Measurements from ENCODE around the gene IPO13.

Gene IPO13

GRCh38 chr1:43979528-43980254 lies 32.9 kb downstream of the IPO13 start:
- Histone ChIP-seq H2AFZ (ENCODE audit: low read length) (peak overlapping the region; percentile 59; the same call in 1 of the 2 replicates), H3F3A (ENCODE audit: low read depth) (no peaks in the 10 kb centered on the region), H3K9me2 (replicated peaks; ENCODE audit: low read depth, low read length) (no peaks in the 10 kb centered on the region), H3K79me2 (ENCODE audit: insufficient read depth, low read length) (peaks cover 47% of the 10 kb centered on the region), H3K27me3 (ENCODE audit: insufficient read depth, low read length, poor library complexity, severe bottlenecking) (no peaks in the 10 kb centered on the region), H3K4me1 (ENCODE audit: insufficient read depth, low read length, poor library complexity, severe bottlenecking) (peaks cover 45% of the 10 kb centered on the region), H3K9ac (ENCODE audit: low read depth, low read length, poor library complexity, severe bottlenecking) (peak overlapping the region; percentile 81), H4K20me1 (ENCODE audit: insufficient read depth, low read length, poor library complexity, severe bottlenecking) (peaks cover 36% of the 10 kb centered on the region), H3K4me2 (ENCODE audit: low read depth, low read length, poor library complexity, severe bottlenecking) (peak overlapping the region; percentile 70), H3K9me3 (ENCODE audit: insufficient read depth, low read depth, low read length) (no peaks in the 10 kb centered on the region), H3K4me3 (ENCODE audit: low read length, poor library complexity, severe bottlenecking) (peak overlapping the region; percentile 74), H3K36me3 (ENCODE audit: insufficient read depth, low read length) (no peaks in the 10 kb centered on the region)
- TF ChIP-seq EZH2phosphoT487 (IDR thresholded peaks at IDR 0.05; ENCODE audit: borderline replicate concordance): no peak
- TF ChIP-seq, protein P1, sequence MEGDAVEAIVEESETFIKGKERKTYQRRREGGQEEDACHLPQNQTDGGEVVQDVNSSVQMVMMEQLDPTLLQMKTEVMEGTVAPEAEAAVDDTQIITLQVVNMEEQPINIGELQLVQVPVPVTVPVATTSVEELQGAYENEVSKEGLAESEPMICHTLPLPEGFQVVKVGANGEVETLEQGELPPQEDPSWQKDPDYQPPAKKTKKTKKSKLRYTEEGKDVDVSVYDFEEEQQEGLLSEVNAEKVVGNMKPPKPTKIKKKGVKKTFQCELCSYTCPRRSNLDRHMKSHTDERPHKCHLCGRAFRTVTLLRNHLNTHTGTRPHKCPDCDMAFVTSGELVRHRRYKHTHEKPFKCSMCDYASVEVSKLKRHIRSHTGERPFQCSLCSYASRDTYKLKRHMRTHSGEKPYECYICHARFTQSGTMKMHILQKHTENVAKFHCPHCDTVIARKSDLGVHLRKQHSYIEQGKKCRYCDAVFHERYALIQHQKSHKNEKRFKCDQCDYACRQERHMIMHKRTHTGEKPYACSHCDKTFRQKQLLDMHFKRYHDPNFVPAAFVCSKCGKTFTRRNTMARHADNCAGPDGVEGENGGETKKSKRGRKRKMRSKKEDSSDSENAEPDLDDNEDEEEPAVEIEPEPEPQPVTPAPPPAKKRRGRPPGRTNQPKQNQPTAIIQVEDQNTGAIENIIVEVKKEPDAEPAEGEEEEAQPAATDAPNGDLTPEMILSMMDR (conservative IDR thresholded peaks at IDR 0.05; ENCODE audit: low read length): no peak

GRCh38 chr1:43980255-43981134 lies 33.7 kb downstream of the IPO13 start:
- H3K4me2 ChIP-seq (ENCODE audit: low read depth, low read length, poor library complexity, severe bottlenecking): peak overlapping the region; percentile 70
- H3K4me1 ChIP-seq (ENCODE audit: insufficient read depth, low read length, poor library complexity, severe bottlenecking): peaks cover 45% of the 10 kb centered on the region
- H4K20me1 ChIP-seq (ENCODE audit: insufficient read depth, low read length, poor library complexity, severe bottlenecking): peaks cover 31% of the 10 kb centered on the region
- H3K36me3 ChIP-seq (ENCODE audit: insufficient read depth, low read length): no peaks in the 10 kb centered on the region; the same call in 1 of the 2 replicates
- no peaks in the 10 kb centered on the region for H3K27me3 ChIP-seq (ENCODE audit: insufficient read depth, low read length, poor library complexity, severe bottlenecking)
- H3K9ac ChIP-seq (ENCODE audit: low read depth, low read length, poor library complexity, severe bottlenecking): peak overlapping the region; percentile 81
- H3K79me2 ChIP-seq (ENCODE audit: insufficient read depth, low read length): peaks cover 40% of the 10 kb centered on the region
- H3F3A ChIP-seq (ENCODE audit: low read depth): no peaks in the 10 kb centered on the region
- H2AFZ ChIP-seq (ENCODE audit: low read length): no peak overlapping the region
- no peak for TF ChIP-seq EZH2phosphoT487 (IDR thresholded peaks at IDR 0.05; ENCODE audit: borderline replicate concordance)
- TF ChIP-seq, protein P1 (conservative IDR thresholded peaks at IDR 0.05; ENCODE audit: low read length): no peak
- H3K9me3 ChIP-seq (ENCODE audit: insufficient read depth, low read depth, low read length): no peaks in the 10 kb centered on the region
- no peaks in the 10 kb centered on the region for H3K9me2 ChIP-seq (replicated peaks; ENCODE audit: low read depth, low read length)
- H3K4me3 ChIP-seq (ENCODE audit: low read length, poor library complexity, severe bottlenecking): peak overlapping the region; percentile 74

DNA sequence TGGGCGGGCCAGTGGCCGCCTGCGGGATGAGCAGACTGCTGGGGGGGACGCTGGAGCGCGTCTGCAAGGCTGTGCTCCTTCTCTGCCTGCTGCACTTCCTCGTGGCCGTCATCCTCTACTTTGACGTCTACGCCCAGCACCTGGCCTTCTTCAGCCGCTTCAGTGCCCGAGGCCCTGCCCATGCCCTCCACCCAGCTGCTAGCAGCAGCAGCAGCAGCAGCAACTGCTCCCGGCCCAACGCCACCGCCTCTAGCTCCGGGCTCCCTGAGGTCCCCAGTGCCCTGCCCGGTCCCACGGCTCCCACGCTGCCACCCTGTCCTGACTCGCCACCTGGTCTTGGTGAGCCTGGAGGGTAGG lies 34.4 kb downstream of the IPO13 start:
- H2AFZ ChIP-seq (ENCODE audit: low read length): no peak overlapping the region
- H4K20me1 ChIP-seq (ENCODE audit: insufficient read depth, low read length, poor library complexity, severe bottlenecking): peaks cover 26% of the 10 kb centered on the region
- H3K4me3 ChIP-seq (ENCODE audit: low read length, poor library complexity, severe bottlenecking): no peak overlapping the region
- no peaks in the 10 kb centered on the region; the same call in 1 of the 2 replicates for H3K36me3 ChIP-seq (ENCODE audit: insufficient read depth, low read length)
- H3K9me2 ChIP-seq (replicated peaks; ENCODE audit: low read depth, low read length): no peaks in the 10 kb centered on the region
- TF ChIP-seq, protein P1 (conservative IDR thresholded peaks at IDR 0.05; ENCODE audit: low read length): no peak
- TF ChIP-seq EZH2phosphoT487 (IDR thresholded peaks at IDR 0.05; ENCODE audit: borderline replicate concordance): no peak
- H3K9ac ChIP-seq (ENCODE audit: low read depth, low read length, poor library complexity, severe bottlenecking): no peak overlapping the region
- peaks cover 39% of the 10 kb centered on the region for H3K4me1 ChIP-seq (ENCODE audit: insufficient read depth, low read length, poor library complexity, severe bottlenecking)
- H3K4me2 ChIP-seq (ENCODE audit: low read depth, low read length, poor library complexity, severe bottlenecking): no peak overlapping the region
- H3K9me3 ChIP-seq (ENCODE audit: insufficient read depth, low read depth, low read length): no peaks in the 10 kb centered on the region
- H3K27me3 ChIP-seq (ENCODE audit: insufficient read depth, low read length, poor library complexity, severe bottlenecking): no peaks in the 10 kb centered on the region
- peaks cover 33% of the 10 kb centered on the region for H3K79me2 ChIP-seq (ENCODE audit: insufficient read depth, low read length)
- H3F3A ChIP-seq (ENCODE audit: low read depth): no peaks in the 10 kb centered on the region
